Endothelial cell of umbilical vein (primary cell): ENCODE data around the gene RFWD3. TPM values are rescaled to one million over a fixed set of nuclear protein-coding genes. Genes with fewer than 3 reads are reported as not detected.

Experiments used
- BruUV-seq: library from RNA; stranded (reverse); fragments of 400-500 nt; replicated peaks from 2 replicates; lab custom pipeline; 2021; lab: Mats Ljungman, UMichigan
- CTCF ChIA-PET: fragments of 300-600, 350-600 bp; sonication (Branson Sonifier 250); formaldehyde crosslinking; loops from one replicate; lab custom pipeline; 2021; ENCODE audit warnings: antibody characterized with exemption, inconsistent platforms; lab: Charles Lee
- POLR2A ChIA-PET: fragments of 300-600, 350-600 bp; sonication (Branson Sonifier 250); formaldehyde crosslinking; loops from one replicate; lab custom pipeline; 2021; ENCODE audit warnings: antibody characterized with exemption, inconsistent platforms; lab: Charles Lee
- DNase-seq: peaks from one replicate; pipeline ENCODE4 v3.0.0-alpha.2; 2011; ENCODE audit warnings: low read depth, low spot score
- FAIRE-seq: peaks from 2 replicates; lab custom pipeline; 2011; peaks lifted over from hg19 to GRCh38; lab: Jason Lieb, UNC
- H2AFZ ChIP-seq: 2 replicates; pipeline ENCODE4 v1.6.0; 2012; ENCODE audit warnings: low read depth, low read length, control low read depth, inconsistent platforms
- H3K27ac ChIP-seq: 2 replicates; pipeline ENCODE4 v1.5.1; 2011; ENCODE audit warnings: low read depth, mild to moderate bottlenecking, control low read depth, low read length, moderate library complexity; ENCODE audit not compliant: insufficient read depth
- H3K27me3 ChIP-seq, 2 experiments: 2 replicates each; pipeline versions ENCODE4 v1.6.0 to v1.6.1; 2011; ENCODE audit warnings: low read length in 2 of 2, mixed read lengths in 1 of 2; ENCODE audit not compliant: control insufficient read depth in 2 of 2, insufficient read depth in 2 of 2
- H3K36me3 ChIP-seq, 2 experiments: 2 replicates in 1 of 2; 3 replicates in 1 of 2; pipeline ENCODE4 v1.5.1; 2011; ENCODE audit warnings: low read length in 2 of 2, mild to moderate bottlenecking in 1 of 2, moderate library complexity in 1 of 2; ENCODE audit not compliant: control insufficient read depth in 2 of 2, insufficient read depth in 2 of 2; ENCODE audit errors: extremely low read depth in 1 of 2
- H3K4me1 ChIP-seq: 3 replicates; pipeline ENCODE4 v1.5.1; 2011; ENCODE audit warnings: mild to moderate bottlenecking, low read length; ENCODE audit not compliant: control insufficient read depth, insufficient read depth; ENCODE audit errors: extremely low read depth
- H3K4me2 ChIP-seq: 2 replicates; pipeline ENCODE4 v1.6.1; 2011; ENCODE audit warnings: low read length, control low read depth, mixed read lengths; ENCODE audit not compliant: insufficient read depth
- H3K4me3 ChIP-seq, 3 experiments: fragments of 200-600 bp in 1 of 3; sonication (generic), shearing (Covaris generic) in 1 of 3; replicated peaks in 1 of 3; 2 replicates each; pipeline ENCODE4 v1.5.1; 2011 to 2016; ENCODE audit warnings: control low read depth in 3 of 3, low read length in 3 of 3, mild to moderate bottlenecking in 2 of 3, inconsistent platforms in 1 of 3, low read depth in 1 of 3, moderate library complexity in 1 of 3; ENCODE audit not compliant: insufficient read depth in 1 of 3
- H3K79me2 ChIP-seq: 2 replicates; pipeline ENCODE4 v1.6.0; 2012; ENCODE audit warnings: low read length, inconsistent platforms; ENCODE audit not compliant: control insufficient read depth, insufficient read depth
- H3K9ac ChIP-seq: replicated peaks from 2 replicates; pipeline ENCODE3; 2011; ENCODE audit warnings: low read length, control low read depth; ENCODE audit not compliant: insufficient read depth; ENCODE audit errors: extremely low read depth
- H3K9me1 ChIP-seq: replicated peaks from 3 replicates; pipeline ENCODE4 v1.6.0; 2011; ENCODE audit warnings: mild to moderate bottlenecking, low read length; ENCODE audit not compliant: control insufficient read depth, insufficient read depth; ENCODE audit errors: extremely low read depth
- H3K9me3 ChIP-seq: replicated peaks from 2 replicates; pipeline ENCODE4 v1.5.1; 2012; ENCODE audit warnings: low read length, inconsistent platforms; ENCODE audit not compliant: control insufficient read depth, insufficient read depth
- H4K20me1 ChIP-seq: replicated peaks from 2 replicates; pipeline ENCODE3; 2011; ENCODE audit warnings: mild to moderate bottlenecking, low read length; ENCODE audit not compliant: control insufficient read depth, insufficient read depth; ENCODE audit errors: extremely low read depth
- CTCF ChIP-seq, 2 donors: IDR thresholded peaks; 1 replicate in 1 of 2; 2 replicates in 1 of 2; pipeline ENCODE4 v1.5.1; 2011; ENCODE audit warnings: low read length in 2 of 2, mild to moderate bottlenecking in 2 of 2, moderate library complexity in 2 of 2, control low read depth in 1 of 2, inconsistent platforms in 1 of 2, low read depth in 1 of 2; ENCODE audit not compliant: insufficient read depth in 1 of 2; ENCODE audit errors: extremely low read depth in 1 of 2
- EZH2 ChIP-seq: IDR thresholded peaks from 2 replicates; pipeline ENCODE4 v1.6.1; 2012; ENCODE audit warnings: borderline replicate concordance, low read depth, mild to moderate bottlenecking, moderate library complexity, low read length, inconsistent platforms; ENCODE audit not compliant: severe bottlenecking
- FOS ChIP-seq: IDR thresholded peaks from 2 replicates; pipeline ENCODE4 v1.6.1; 2011; ENCODE audit warnings: mild to moderate bottlenecking, low read length, moderate library complexity, borderline replicate concordance; ENCODE audit not compliant: insufficient read depth
- GATA2 ChIP-seq: IDR thresholded peaks from 2 replicates; pipeline ENCODE4 v1.7.0; 2011; ENCODE audit warnings: low read depth, mild to moderate bottlenecking, moderate library complexity, mixed read lengths, low read length; ENCODE audit not compliant: insufficient read length, insufficient read depth
- JUN ChIP-seq: IDR thresholded peaks from 2 replicates; pipeline ENCODE4 v1.6.1; 2011; ENCODE audit warnings: borderline replicate concordance, low read depth; ENCODE audit not compliant: insufficient read length, insufficient read depth
- MAX ChIP-seq: IDR thresholded peaks from 2 replicates; pipeline ENCODE4 v1.6.1; 2011; ENCODE audit not compliant: insufficient read depth, insufficient read length
- MYC ChIP-seq: IDR thresholded peaks from one replicate; pipeline ENCODE4 v1.6.1; 2011; ENCODE audit warnings: mild to moderate bottlenecking, low read depth, low read length
- POLR2A ChIP-seq: IDR thresholded peaks from 2 replicates; pipeline ENCODE4 v1.6.1; 2012; ENCODE audit warnings: low read depth, mild to moderate bottlenecking, control low read depth, low read length
- POLR2AphosphoS5 ChIP-seq: IDR thresholded peaks from 2 replicates; pipeline ENCODE4 v1.6.1; 2012; ENCODE audit warnings: low read depth, mild to moderate bottlenecking, control low read depth, low read length, moderate library complexity; ENCODE audit not compliant: insufficient read depth
- dilution Hi-C: fragments of 300-500 bp; cut with MboI; formaldehyde crosslinking; loops from one replicate; pipeline ENCODE4 v1.15.0; 2019; ENCODE audit warnings: low sequenced_read_pairs; ENCODE audit not compliant: extremely low pct_ligation_motif_present
- intact Hi-C: fragments of 100-400 bp; cut with micrococcal nuclease; formaldehyde crosslinking; loops from one replicate; pipeline ENCODE4 v1.10.0; 2022
- polyA plus RNA-seq, 4 experiments: library from polyadenylated mRNA; depleted of rRNA in 3 of 4; stranded (reverse) in 3 of 4; unstranded in 1 of 4; fragments of >200 nt; gene quantifications; 2 replicates each; pipeline versions ENCODE4 v1.2.1 to v1.2.3, GENCODE V29; 2011 to 2012; ENCODE audit warnings: missing spikeins in 1 of 4
- total RNA-seq: library from RNA; stranded (reverse); gene quantifications from 2 replicates; pipeline ENCODE4 v1.2.3, GENCODE V29; 2021

RFWD3 gene
- total and polyA plus RNA-seq, 2 donors (not counting 3 experiments of a cell fraction or from before 2014, with no cell fraction given): 27.3 to 51.6 TPM

- no peak overlapping the region for H3K4me3 ChIP-seq
- H4K20me1 ChIP-seq: no peaks in the 10 kb centered on the region
- ChIA-PET POLR2A (interaction anchor here (1.4 kb wide), 1 partner anchor 14 kb away, joined by 3 read pairs; the partner anchor contains the start of gene GLG1), CTCF (interaction anchor here (0.8 to 1.3 kb wide), 3 partner anchors 10 to 59 kb away, joined by 3 to 4 read pairs (median 4); partner anchors contain the start of gene GLG1)
- peaks cover 63% of the 10 kb centered on the region for H3K79me2 ChIP-seq
- DNase-seq (no peak), FAIRE-seq (no peak)
- H3K4me2 ChIP-seq: no peak overlapping the region
- H3K9me1 ChIP-seq: no peaks in the 10 kb centered on the region
- peaks cover 0 to 2% of the 10 kb centered on the region in 2 experiments for H3K36me3 ChIP-seq
- no peak overlapping the region for H2AFZ ChIP-seq
- dilution Hi-C loops (no loop called here), intact Hi-C loops (no loop called here)
- peaks cover 13% of the 10 kb centered on the region for H3K4me1 ChIP-seq
- H3K9me3 ChIP-seq: no peaks in the 10 kb centered on the region
- no TSS peak for BruUV-seq
- H3K27me3 ChIP-seq: no peaks in the 10 kb centered on the region
- no peak overlapping the region for H3K9ac ChIP-seq
- no peak overlapping the region for H3K27ac ChIP-seq
- no peak for TF ChIP-seq FOS
- TF ChIP-seq GATA2: no peak
- no peak for TF ChIP-seq CTCF (IDR thresholded peaks at IDR 0.05; ENCODE audit: extremely low read depth in 1 of 2, insufficient read depth in 1 of 2, low read depth in 1 of 2, low read length in 2 of 2)
- TF ChIP-seq MYC: no peak
- TF ChIP-seq EZH2: no peak
- TF ChIP-seq POLR2AphosphoS5: no peak
- TF ChIP-seq POLR2A: no peak
- TF ChIP-seq MAX: no peak
- no peak for TF ChIP-seq JUN
Observed at GRCh38 chr16:74592847-74593246, 73.8 kb downstream of the RFWD3 start.
